Testis (tissue), 3 donors: ENCODE results near the gene TBC1D4. TPM values are rescaled to one million over a fixed set of nuclear protein-coding genes. Genes with fewer than 3 reads are reported as not detected.
"Not testable (repeated sequence)": the region's sequence is repeated elsewhere in the genome, so short reads cannot be mapped to it uniquely, and the experiment has no call there.

Source experiments
- DNase-seq: peaks from one replicate; pipeline ENCODE4 v3.0.0-alpha.2; 2019
- H3K27ac ChIP-seq, 2 donors: fragments of 200-600 bp; sonication (generic); one replicate each; pipeline ENCODE4 v1.5.1; 2019
- H3K27me3 ChIP-seq: fragments of 200-600 bp; sonication (generic); one replicate; pipeline ENCODE4 v1.5.1; 2019
- H3K36me3 ChIP-seq: fragments of 200-600 bp; sonication (generic); one replicate; pipeline ENCODE4 v1.5.1; 2017; ENCODE audit warnings: low read depth; ENCODE audit errors: missing control alignments
- H3K4me1 ChIP-seq: fragments of 200-600 bp; sonication (generic); one replicate; pipeline ENCODE4 v1.5.1; 2019
- H3K4me3 ChIP-seq, 2 donors: fragments of 200-600 bp; sonication (generic); one replicate each; pipeline ENCODE4 v1.5.1; 2017 to 2019
- H3K9me3 ChIP-seq: fragments of 200-600 bp; sonication (generic); one replicate; pipeline ENCODE4 v1.5.1; 2017
- POLR2A ChIP-seq: fragments of 450-650 bp; IDR thresholded peaks from one replicate; pipeline ENCODE4 v1.6.1; 2017; ENCODE audit warnings: antibody characterized with exemption, mild to moderate bottlenecking, moderate library complexity
- WGBS, 2 donors: methylation state at CpG; one replicate each; pipeline ENCODE4 v1.1.5; 2018; 5-methylcytosine and 5-hydroxymethylcytosine counted together
- intact Hi-C: fragments of 100-400 bp; cut with DNase I; formaldehyde crosslinking; loops from one replicate; pipeline ENCODE4 v1.15.1; 2023; ENCODE audit warnings: low total_unique reads
- polyA plus RNA-seq: library from polyadenylated mRNA; stranded (reverse); fragments of 350-450 nt; fragmentation: Illumina TruSeq; extraction: RNeasy Lipid Tissue Mini Kit (QIAGEN cat#74804); gene quantifications from one replicate; pipeline ENCODE4 v1.2.3, GENCODE V29; 2014; ENCODE audit warnings: low read depth, low replicate concordance; ENCODE audit not compliant: insufficient read depth
- total RNA-seq, 2 donors: library from RNA; depleted of rRNA; stranded (reverse); fragments of >200 nt; gene quantifications; one replicate each; pipeline ENCODE4 v1.2.3, GENCODE V29; 2016
- TF ChIP-seq, protein P1 (sequence below), 3 experiments: fragments of 450-650 bp in 2 of 3; fragments of 200-600 bp in 1 of 3; sonication (generic) in 1 of 3; IDR thresholded peaks; one replicate each; pipeline ENCODE4 v1.5.1; 2016 to 2019; ENCODE audit warnings: antibody characterized with exemption in 3 of 3, mild to moderate bottlenecking in 2 of 3, moderate library complexity in 1 of 3

The TBC1D4 gene
- total and polyA plus RNA-seq, 3 donors from 2014 or later, result 12.7 to 23.5 (median 20.4) TPM

- H3K4me1 ChIP-seq, result no peaks in the 10 kb centered on the region
- TF ChIP-seq POLR2A, result no peak
- TF ChIP-seq, protein P1, sequence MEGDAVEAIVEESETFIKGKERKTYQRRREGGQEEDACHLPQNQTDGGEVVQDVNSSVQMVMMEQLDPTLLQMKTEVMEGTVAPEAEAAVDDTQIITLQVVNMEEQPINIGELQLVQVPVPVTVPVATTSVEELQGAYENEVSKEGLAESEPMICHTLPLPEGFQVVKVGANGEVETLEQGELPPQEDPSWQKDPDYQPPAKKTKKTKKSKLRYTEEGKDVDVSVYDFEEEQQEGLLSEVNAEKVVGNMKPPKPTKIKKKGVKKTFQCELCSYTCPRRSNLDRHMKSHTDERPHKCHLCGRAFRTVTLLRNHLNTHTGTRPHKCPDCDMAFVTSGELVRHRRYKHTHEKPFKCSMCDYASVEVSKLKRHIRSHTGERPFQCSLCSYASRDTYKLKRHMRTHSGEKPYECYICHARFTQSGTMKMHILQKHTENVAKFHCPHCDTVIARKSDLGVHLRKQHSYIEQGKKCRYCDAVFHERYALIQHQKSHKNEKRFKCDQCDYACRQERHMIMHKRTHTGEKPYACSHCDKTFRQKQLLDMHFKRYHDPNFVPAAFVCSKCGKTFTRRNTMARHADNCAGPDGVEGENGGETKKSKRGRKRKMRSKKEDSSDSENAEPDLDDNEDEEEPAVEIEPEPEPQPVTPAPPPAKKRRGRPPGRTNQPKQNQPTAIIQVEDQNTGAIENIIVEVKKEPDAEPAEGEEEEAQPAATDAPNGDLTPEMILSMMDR (IDR thresholded peaks at IDR 0.05), result no peak
- H3K27me3 ChIP-seq, result no peaks in the 10 kb centered on the region
- no peak overlapping the region for H3K27ac ChIP-seq
- no peak for DNase-seq
- H3K36me3 ChIP-seq, result no peaks in the 10 kb centered on the region
- no peak overlapping the region for H3K4me3 ChIP-seq
- WGBS, 2 donors, result 63 to 78% methylated on average over 1 of the region's 1 CpG
- intact Hi-C loops, result no loop called here
- no peaks in the 10 kb centered on the region for H3K9me3 ChIP-seq
Observed at GRCh38 chr13:75296641-75297040, 185.3 kb downstream of the TBC1D4 start.

- no peaks in the 10 kb centered on the region for H3K9me3 ChIP-seq
- no peaks in the 10 kb centered on the region for H3K27me3 ChIP-seq
- no peak overlapping the region for H3K27ac ChIP-seq
- no peak for DNase-seq
- no peaks in the 10 kb centered on the region for H3K36me3 ChIP-seq
- no peak overlapping the region for H3K4me3 ChIP-seq
- no peaks in the 10 kb centered on the region for H3K4me1 ChIP-seq
- intact Hi-C loops, result no loop called here
- 72 to 74% methylated on average over 3 of the region's 3 CpGs for WGBS, 2 donors
- no peak for TF ChIP-seq POLR2A
- TF ChIP-seq, protein P1 (IDR thresholded peaks at IDR 0.05), result no peak
Observed at GRCh38 chr13:75295201-75295600, 186.8 kb downstream of the TBC1D4 start.

DNA sequence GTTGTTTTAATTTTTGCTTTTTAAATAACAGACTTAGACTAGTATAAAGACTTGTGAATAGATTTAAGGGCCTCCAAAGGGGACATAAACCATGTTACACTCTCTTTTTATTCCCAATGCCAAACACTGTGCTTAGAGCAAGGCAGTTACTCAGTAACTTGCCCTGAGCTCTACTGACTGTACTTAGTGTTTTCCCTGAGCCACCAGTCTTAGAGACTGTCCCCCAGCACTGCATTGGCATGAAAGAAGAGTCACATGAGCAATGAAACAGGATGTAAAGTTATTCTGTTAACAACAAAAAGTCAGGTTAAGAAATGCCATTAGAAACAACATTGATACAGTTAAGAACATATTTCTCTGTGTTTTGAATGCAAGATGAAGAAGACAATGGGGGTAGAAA lies 187.9 kb downstream of the TBC1D4 start:
- no peaks in the 10 kb centered on the region for H3K4me1 ChIP-seq
- intact Hi-C loops, result no loop called here

GRCh38 chr13:75285310-75285709 lies 196.7 kb downstream of the TBC1D4 start:
- Histone ChIP-seq H3K4me1 (no peaks in the 10 kb centered on the region), H3K4me3 (no peak overlapping the region), H3K9me3 (no peaks in the 10 kb centered on the region), H3K27me3 (no peaks in the 10 kb centered on the region), H3K27ac (no peak overlapping the region), H3K36me3 (no peaks in the 10 kb centered on the region)
- DNase-seq, result no peak
- intact Hi-C loops, result no loop called here
- WGBS, 2 donors, result 96% methylated on average over 1 of the region's 1 CpG
- TF ChIP-seq POLR2A, result no peak
- TF ChIP-seq, protein P1 (IDR thresholded peaks at IDR 0.05), result no peak

More for the DNA sequence above, 187.9 kb downstream of the TBC1D4 start:
- TF ChIP-seq, protein P1 (IDR thresholded peaks at IDR 0.05), result no peak
- no peak for TF ChIP-seq POLR2A
- DNase-seq, result no peak
- Histone ChIP-seq H3K4me3 (no peak overlapping the region), H3K27ac (no peak overlapping the region), H3K27me3 (no peaks in the 10 kb centered on the region), H3K9me3 (no peaks in the 10 kb centered on the region), H3K36me3 (no peaks in the 10 kb centered on the region)

DNA sequence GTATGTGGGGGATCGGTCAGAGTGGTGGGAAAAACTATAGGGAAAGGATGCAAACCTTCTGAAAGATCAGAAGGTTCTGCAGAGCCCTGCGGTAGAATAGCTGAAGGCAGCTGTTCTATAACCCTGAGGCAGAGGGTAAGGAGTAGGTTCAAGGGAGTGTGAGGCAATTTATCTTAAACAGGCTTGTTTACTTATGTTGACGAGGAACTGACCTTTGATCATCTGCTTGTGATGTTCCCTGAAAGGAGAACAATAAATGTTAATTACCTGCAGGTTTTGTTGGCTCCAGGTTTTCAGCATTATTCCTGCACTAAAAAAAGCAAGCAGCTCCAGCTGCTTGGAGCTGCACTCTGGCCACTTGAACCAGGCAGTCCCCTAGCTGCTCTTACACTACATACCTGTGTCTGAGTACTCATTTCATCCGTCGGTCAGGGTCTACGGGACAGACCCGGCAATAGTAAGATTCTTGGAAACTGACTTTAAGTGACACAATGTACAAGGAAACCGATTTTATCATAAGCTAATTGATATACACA lies 202.1 kb downstream of the TBC1D4 start:
- no peaks in the 10 kb centered on the region for H3K36me3 ChIP-seq
- DNase-seq, result no peak
- WGBS, 2 donors, result 82 to 84% methylated on average over 8 of the region's 8 CpGs
- H3K4me3 ChIP-seq, result no peak overlapping the region
- intact Hi-C loops, result no loop called here
- no peaks in the 10 kb centered on the region for H3K27me3 ChIP-seq
- H3K9me3 ChIP-seq, result no peaks in the 10 kb centered on the region
- TF ChIP-seq POLR2A, result no peak
- TF ChIP-seq, protein P1 (IDR thresholded peaks at IDR 0.05), result no peak
- no peak overlapping the region for H3K27ac ChIP-seq
- no peaks in the 10 kb centered on the region for H3K4me1 ChIP-seq

DNA sequence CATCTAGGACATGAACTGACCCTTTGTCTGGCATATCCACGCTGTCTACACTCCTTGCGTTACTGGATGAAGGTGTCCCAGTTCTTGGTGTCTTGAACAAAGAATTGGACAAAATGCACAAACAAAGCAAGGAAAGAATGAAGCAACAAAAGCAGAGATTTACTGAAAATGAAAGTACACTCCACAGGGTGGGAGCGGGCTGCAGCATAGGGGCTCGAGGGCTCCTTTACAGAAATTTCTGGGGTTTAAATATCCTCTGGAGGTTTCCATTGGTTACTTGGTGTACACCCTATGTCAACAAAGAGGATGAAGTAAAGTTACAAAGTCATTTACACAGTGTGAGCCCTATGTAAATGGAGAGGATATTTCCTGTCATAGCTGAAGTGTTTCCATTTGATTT lies 208.3 kb downstream of the TBC1D4 start:
- intact Hi-C loops, H3K4me1 ChIP-seq, H3K9me3 ChIP-seq, DNase-seq, H3K36me3 ChIP-seq, H3K27ac ChIP-seq, H3K27me3 ChIP-seq, H3K4me3 ChIP-seq: not testable (repeated sequence)
- WGBS, 2 donors, result 88 to 94% methylated on average over 4 of the region's 4 CpGs
